Measurements from ENCODE around the gene PPP3CA.

The PPP3CA gene

GRCh38 chr4:101192244-101192643, 155.1 kb downstream of the PPP3CA start:
- TF ChIP-seq TAF1 (IDR thresholded peaks at IDR 0.05; ENCODE audit: low read depth), result no peak
- TF ChIP-seq TCF12 (IDR thresholded peaks at IDR 0.05; ENCODE audit: low read depth), result no peak
- TF ChIP-seq NFIC (IDR thresholded peaks at IDR 0.05), result no peak
- no peak for TF ChIP-seq ZBTB7A (IDR thresholded peaks at IDR 0.05; ENCODE audit: low read depth)
- TF ChIP-seq CREB1 (IDR thresholded peaks at IDR 0.05; ENCODE audit: low read depth), result no peak
- no peak for TF ChIP-seq RAD21 (IDR thresholded peaks at IDR 0.05; ENCODE audit: low read depth)
- no peak for TF ChIP-seq TEAD4 (IDR thresholded peaks at IDR 0.05)
- no peak for TF ChIP-seq FOXM1 (IDR thresholded peaks at IDR 0.05; ENCODE audit: borderline replicate concordance, low read depth)
- TF ChIP-seq, protein P1, sequence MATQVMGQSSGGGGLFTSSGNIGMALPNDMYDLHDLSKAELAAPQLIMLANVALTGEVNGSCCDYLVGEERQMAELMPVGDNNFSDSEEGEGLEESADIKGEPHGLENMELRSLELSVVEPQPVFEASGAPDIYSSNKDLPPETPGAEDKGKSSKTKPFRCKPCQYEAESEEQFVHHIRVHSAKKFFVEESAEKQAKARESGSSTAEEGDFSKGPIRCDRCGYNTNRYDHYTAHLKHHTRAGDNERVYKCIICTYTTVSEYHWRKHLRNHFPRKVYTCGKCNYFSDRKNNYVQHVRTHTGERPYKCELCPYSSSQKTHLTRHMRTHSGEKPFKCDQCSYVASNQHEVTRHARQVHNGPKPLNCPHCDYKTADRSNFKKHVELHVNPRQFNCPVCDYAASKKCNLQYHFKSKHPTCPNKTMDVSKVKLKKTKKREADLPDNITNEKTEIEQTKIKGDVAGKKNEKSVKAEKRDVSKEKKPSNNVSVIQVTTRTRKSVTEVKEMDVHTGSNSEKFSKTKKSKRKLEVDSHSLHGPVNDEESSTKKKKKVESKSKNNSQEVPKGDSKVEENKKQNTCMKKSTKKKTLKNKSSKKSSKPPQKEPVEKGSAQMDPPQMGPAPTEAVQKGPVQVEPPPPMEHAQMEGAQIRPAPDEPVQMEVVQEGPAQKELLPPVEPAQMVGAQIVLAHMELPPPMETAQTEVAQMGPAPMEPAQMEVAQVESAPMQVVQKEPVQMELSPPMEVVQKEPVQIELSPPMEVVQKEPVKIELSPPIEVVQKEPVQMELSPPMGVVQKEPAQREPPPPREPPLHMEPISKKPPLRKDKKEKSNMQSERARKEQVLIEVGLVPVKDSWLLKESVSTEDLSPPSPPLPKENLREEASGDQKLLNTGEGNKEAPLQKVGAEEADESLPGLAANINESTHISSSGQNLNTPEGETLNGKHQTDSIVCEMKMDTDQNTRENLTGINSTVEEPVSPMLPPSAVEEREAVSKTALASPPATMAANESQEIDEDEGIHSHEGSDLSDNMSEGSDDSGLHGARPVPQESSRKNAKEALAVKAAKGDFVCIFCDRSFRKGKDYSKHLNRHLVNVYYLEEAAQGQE (IDR thresholded peaks at IDR 0.05; ENCODE audit: low read depth), result no peak
- no peak for TF ChIP-seq YY1 (IDR thresholded peaks at IDR 0.05; ENCODE audit: low read depth)
- TF ChIP-seq EGR1 (IDR thresholded peaks at IDR 0.05), result no peak
- TF ChIP-seq, protein P2, sequence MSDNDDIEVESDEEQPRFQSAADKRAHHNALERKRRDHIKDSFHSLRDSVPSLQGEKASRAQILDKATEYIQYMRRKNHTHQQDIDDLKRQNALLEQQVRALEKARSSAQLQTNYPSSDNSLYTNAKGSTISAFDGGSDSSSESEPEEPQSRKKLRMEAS (IDR thresholded peaks at IDR 0.05), result no peak
- TF ChIP-seq USF1 (IDR thresholded peaks at IDR 0.05), result no peak
- TF ChIP-seq CEBPB (IDR thresholded peaks at IDR 0.05), result no peak
- TF ChIP-seq EP300 (IDR thresholded peaks at IDR 0.05; ENCODE audit: borderline replicate concordance), result no peak

DNA sequence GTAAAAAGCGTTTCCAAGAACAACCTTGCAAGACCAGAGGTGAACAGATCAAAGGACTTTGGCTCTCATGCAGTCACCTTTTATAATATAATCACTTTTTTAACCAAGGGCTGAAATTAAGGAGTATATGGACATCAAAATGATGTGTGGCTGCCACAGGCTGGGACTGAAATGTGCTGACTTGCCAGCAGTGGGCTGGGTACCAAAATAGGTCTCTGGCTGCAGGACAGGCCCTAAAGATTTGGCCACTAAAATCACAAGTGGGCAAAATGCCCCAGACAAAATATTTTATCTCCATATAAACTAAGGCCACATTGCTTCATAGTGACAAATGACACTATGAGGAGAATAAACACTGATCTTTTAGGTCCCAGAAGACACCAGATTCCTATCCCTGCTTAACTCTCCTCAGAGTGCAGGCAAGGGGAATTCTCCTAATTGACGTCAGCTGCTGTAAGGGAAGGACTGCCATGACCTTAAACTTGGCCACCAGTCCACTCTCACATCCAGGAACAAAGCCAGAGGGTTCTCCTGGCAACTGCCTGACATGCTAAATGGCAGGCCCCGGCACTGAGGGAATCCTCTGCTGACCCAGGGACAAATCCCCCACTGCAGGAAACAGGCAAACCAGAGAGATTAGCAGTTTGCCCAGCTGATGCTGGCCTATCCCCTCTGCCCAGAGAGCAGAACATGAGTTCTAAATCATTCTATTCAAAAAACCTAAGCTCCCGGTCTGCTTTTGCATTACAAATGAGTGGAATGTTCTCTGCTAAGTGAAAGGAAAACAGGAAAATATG, 155.8 kb downstream of the PPP3CA start:
- TF ChIP-seq, protein P2 (IDR thresholded peaks at IDR 0.05), result no peak
- TF ChIP-seq RAD21 (IDR thresholded peaks at IDR 0.05; ENCODE audit: low read depth), result no peak
- TF ChIP-seq ZBTB7A (IDR thresholded peaks at IDR 0.05; ENCODE audit: low read depth), result no peak
- TF ChIP-seq YY1 (IDR thresholded peaks at IDR 0.05; ENCODE audit: low read depth), result no peak
- TF ChIP-seq EP300 (IDR thresholded peaks at IDR 0.05; ENCODE audit: borderline replicate concordance), result no peak
- no peak for TF ChIP-seq TEAD4 (IDR thresholded peaks at IDR 0.05)
- TF ChIP-seq TAF1 (IDR thresholded peaks at IDR 0.05; ENCODE audit: low read depth), result no peak
- TF ChIP-seq, protein P1 (IDR thresholded peaks at IDR 0.05; ENCODE audit: low read depth), result no peak
- TF ChIP-seq NFIC (IDR thresholded peaks at IDR 0.05), result no peak

DNA sequence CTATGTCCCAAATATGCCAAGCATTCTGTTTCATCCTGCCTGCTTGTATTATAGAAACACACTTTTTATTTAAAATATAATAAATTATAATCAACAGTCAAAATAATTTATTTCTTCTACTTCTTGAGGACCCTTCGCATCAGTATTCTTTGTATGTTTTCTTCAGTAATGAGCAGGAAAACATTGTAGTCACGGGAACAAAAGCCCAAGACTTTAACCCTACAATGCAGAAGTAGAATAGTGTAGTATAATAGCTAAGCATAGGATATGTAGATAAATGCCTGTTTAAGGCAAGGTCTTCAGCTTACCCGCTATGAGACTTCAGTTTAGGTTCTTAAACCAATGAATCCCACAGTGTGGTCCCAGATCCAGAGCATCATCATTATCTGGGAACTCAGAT, 156.6 kb downstream of the PPP3CA start:
- TF ChIP-seq EGR1 (IDR thresholded peaks at IDR 0.05) (no peak), RAD21 (IDR thresholded peaks at IDR 0.05; ENCODE audit: low read depth) (no peak), TAF1 (IDR thresholded peaks at IDR 0.05; ENCODE audit: low read depth) (no peak), YY1 (IDR thresholded peaks at IDR 0.05; ENCODE audit: low read depth) (no peak), EP300 (IDR thresholded peaks at IDR 0.05; ENCODE audit: borderline replicate concordance) (no peak), FOXM1 (IDR thresholded peaks at IDR 0.05; ENCODE audit: borderline replicate concordance, low read depth) (no peak), CREB1 (IDR thresholded peaks at IDR 0.05; ENCODE audit: low read depth) (no peak), CEBPB (IDR thresholded peaks at IDR 0.05) (no peak), USF1 (IDR thresholded peaks at IDR 0.05) (no peak), TEAD4 (IDR thresholded peaks at IDR 0.05) (no peak), NFIC (IDR thresholded peaks at IDR 0.05) (no peak), TCF12 (IDR thresholded peaks at IDR 0.05; ENCODE audit: low read depth) (no peak), ZBTB7A (IDR thresholded peaks at IDR 0.05; ENCODE audit: low read depth) (no peak)
- TF ChIP-seq, protein P1 (IDR thresholded peaks at IDR 0.05; ENCODE audit: low read depth), result no peak
- TF ChIP-seq, protein P2 (IDR thresholded peaks at IDR 0.05), result no peak

DNA sequence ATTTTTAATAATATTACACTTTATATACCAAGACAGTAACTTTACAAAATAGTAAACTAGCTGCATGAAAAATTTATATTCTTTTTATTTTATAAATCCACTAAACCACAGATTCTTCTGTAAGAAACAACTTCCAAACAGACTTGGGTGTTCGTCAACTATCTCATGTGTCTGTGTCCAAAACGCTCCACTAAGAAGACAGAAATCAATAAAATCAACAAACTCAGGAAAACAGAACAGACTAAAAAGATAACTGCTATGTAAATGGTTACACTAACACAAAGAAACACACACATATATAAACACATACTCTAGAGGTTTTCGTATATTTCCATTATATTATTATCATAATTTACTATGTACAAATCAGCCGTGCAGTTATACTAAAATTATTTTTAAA, 158.4 kb downstream of the PPP3CA start:
- TF ChIP-seq ZBTB7A (IDR thresholded peaks at IDR 0.05; ENCODE audit: low read depth), result no peak
- no peak for TF ChIP-seq TEAD4 (IDR thresholded peaks at IDR 0.05)
- no peak for TF ChIP-seq TCF12 (IDR thresholded peaks at IDR 0.05; ENCODE audit: low read depth)
- TF ChIP-seq, protein P1 (IDR thresholded peaks at IDR 0.05; ENCODE audit: low read depth), result no peak
- no peak for TF ChIP-seq YY1 (IDR thresholded peaks at IDR 0.05; ENCODE audit: low read depth)
- TF ChIP-seq, protein P2 (IDR thresholded peaks at IDR 0.05), result no peak
- TF ChIP-seq NFIC (IDR thresholded peaks at IDR 0.05), result no peak
- no peak for TF ChIP-seq CREB1 (IDR thresholded peaks at IDR 0.05; ENCODE audit: low read depth)
- TF ChIP-seq FOXM1 (IDR thresholded peaks at IDR 0.05; ENCODE audit: borderline replicate concordance, low read depth), result no peak
- TF ChIP-seq CEBPB (IDR thresholded peaks at IDR 0.05), result no peak
- TF ChIP-seq TAF1 (IDR thresholded peaks at IDR 0.05; ENCODE audit: low read depth), result no peak
- no peak for TF ChIP-seq EGR1 (IDR thresholded peaks at IDR 0.05)
- TF ChIP-seq EP300 (IDR thresholded peaks at IDR 0.05; ENCODE audit: borderline replicate concordance), result no peak
- no peak for TF ChIP-seq USF1 (IDR thresholded peaks at IDR 0.05)
- TF ChIP-seq RAD21 (IDR thresholded peaks at IDR 0.05; ENCODE audit: low read depth), result no peak
